H9 (cell line): ENCODE measurements around the gene SH2D1B. TPM values are rescaled to one million over a fixed set of nuclear protein-coding genes. Genes with fewer than 3 reads are reported as not detected.

ENCODE experiments used
- DNase-seq: peaks from one replicate; pipeline ENCODE4 v3.0.0-alpha.2; 2017
- H2AFZ ChIP-seq: one replicate; pipeline ENCODE4 v1.6.1; 2013; ENCODE audit warnings: mild to moderate bottlenecking, low read length, control low read depth, moderate library complexity
- H2AK5ac ChIP-seq: 2 replicates; pipeline ENCODE4 v1.6.1; 2013; ENCODE audit warnings: low read length, control low read depth, mixed read lengths; ENCODE audit not compliant: insufficient read length
- H2BK120ac ChIP-seq: one replicate; pipeline ENCODE4 v1.6.1; 2013; ENCODE audit warnings: low read depth, mild to moderate bottlenecking, low read length, control low read depth, inconsistent platforms; ENCODE audit not compliant: poor library complexity, severe bottlenecking
- H2BK12ac ChIP-seq: 2 replicates; pipeline ENCODE4 v1.6.1; 2013; ENCODE audit warnings: low read length, control low read depth, mixed read lengths, low read depth; ENCODE audit not compliant: insufficient read length
- H2BK15ac ChIP-seq: 2 replicates; pipeline ENCODE4 v1.6.1; 2013; ENCODE audit warnings: low read depth, low read length, control low read depth
- H2BK20ac ChIP-seq: one replicate; pipeline ENCODE4 v1.6.1; 2013; ENCODE audit warnings: low read depth, mild to moderate bottlenecking, low read length, control low read depth, inconsistent platforms; ENCODE audit not compliant: poor library complexity, severe bottlenecking
- H2BK5ac ChIP-seq: 2 replicates; pipeline ENCODE4 v1.6.1; 2013; ENCODE audit warnings: low read length, control low read depth, mixed read lengths; ENCODE audit not compliant: insufficient read length
- H3K14ac ChIP-seq: 2 replicates; pipeline ENCODE4 v1.6.1; 2013; ENCODE audit warnings: low read length, control low read depth; ENCODE audit not compliant: insufficient read depth
- H3K18ac ChIP-seq: 2 replicates; pipeline ENCODE4 v1.6.1; 2013; ENCODE audit warnings: low read depth, mild to moderate bottlenecking, mixed read lengths, low read length, control low read depth; ENCODE audit not compliant: insufficient read length
- H3K23ac ChIP-seq: 2 replicates; pipeline ENCODE4 v1.6.1; 2013; ENCODE audit warnings: low read length, control low read depth, mixed read lengths, low read depth; ENCODE audit not compliant: insufficient read length
- H3K23me2 ChIP-seq: 2 replicates; pipeline ENCODE4 v1.6.1; 2013; ENCODE audit warnings: low read depth, mild to moderate bottlenecking, mixed read lengths, low read length, control low read depth; ENCODE audit not compliant: insufficient read length, poor library complexity, severe bottlenecking
- H3K27ac ChIP-seq: 2 replicates; pipeline ENCODE4 v1.5.1; 2013; ENCODE audit warnings: low read length, control low read depth, mixed read lengths, low read depth; ENCODE audit not compliant: insufficient read length
- H3K27me3 ChIP-seq: 2 replicates; pipeline ENCODE4 v1.6.1; 2013; ENCODE audit warnings: low read length, control low read depth, inconsistent platforms; ENCODE audit not compliant: insufficient read depth
- H3K4ac ChIP-seq: 2 replicates; pipeline ENCODE4 v1.6.1; 2013; ENCODE audit warnings: low read depth, mild to moderate bottlenecking, control low read depth, inconsistent platforms, low read length, moderate library complexity
- H3K4me1 ChIP-seq: 2 replicates; pipeline ENCODE4 v1.6.1; 2013; ENCODE audit warnings: low read length, control low read depth, inconsistent platforms; ENCODE audit not compliant: insufficient read depth
- H3K4me2 ChIP-seq: 2 replicates; pipeline ENCODE4 v1.6.1; 2013; ENCODE audit warnings: low read length, control low read depth, mixed read lengths; ENCODE audit not compliant: insufficient read length, insufficient read depth
- H3K56ac ChIP-seq: 2 replicates; pipeline ENCODE4 v1.6.1; 2013; ENCODE audit warnings: low read depth, mild to moderate bottlenecking, mixed read lengths, low read length, control low read depth; ENCODE audit not compliant: insufficient read length
- H3K79me1 ChIP-seq: 2 replicates; pipeline ENCODE4 v1.6.1; 2013; ENCODE audit warnings: low read depth, mild to moderate bottlenecking, moderate library complexity, low read length, control low read depth, inconsistent platforms; ENCODE audit not compliant: insufficient read depth, poor library complexity, severe bottlenecking
- H3K79me2 ChIP-seq: 2 replicates; pipeline ENCODE4 v1.6.1; 2013; ENCODE audit warnings: low read length, control low read depth, inconsistent platforms; ENCODE audit not compliant: insufficient read depth
- H3K9ac ChIP-seq: 2 replicates; pipeline ENCODE4 v1.6.1; 2013; ENCODE audit warnings: low read length, control low read depth, mixed read lengths; ENCODE audit not compliant: insufficient read length; ENCODE audit errors: extremely low read depth
- H3K9me3 ChIP-seq: one replicate; pipeline ENCODE4 v1.6.1; 2013; ENCODE audit warnings: low read depth, low read length, inconsistent platforms; ENCODE audit not compliant: control insufficient read depth
- H3T11ph ChIP-seq: one replicate; pipeline ENCODE4 v1.6.1; 2013; ENCODE audit warnings: mild to moderate bottlenecking, low read length, control low read depth, inconsistent platforms
- H4K20me1 ChIP-seq: one replicate; pipeline ENCODE4 v1.6.1; 2013; ENCODE audit not compliant: control insufficient read depth, insufficient read length, insufficient read depth
- H4K5ac ChIP-seq: 2 replicates; pipeline ENCODE4 v1.6.1; 2013; ENCODE audit warnings: low read depth, mild to moderate bottlenecking, mixed read lengths, low read length, control low read depth; ENCODE audit not compliant: insufficient read length
- H4K8ac ChIP-seq: replicated peaks from 2 replicates; pipeline ENCODE4 v1.6.1; 2013; ENCODE audit warnings: low read length, control low read depth, mixed read lengths, low read depth; ENCODE audit not compliant: insufficient read length
- H4K91ac ChIP-seq: 2 replicates; pipeline ENCODE4 v1.6.1; 2013; ENCODE audit warnings: low read depth, mild to moderate bottlenecking, moderate library complexity, mixed read lengths, low read length, control low read depth; ENCODE audit not compliant: insufficient read length
- H3K27ac Mint-ChIP-seq, 3 experiments: 2 replicates in 2 of 3; 3 replicates in 1 of 3; pipeline ENCODE4 v1.8.0; 2020 to 2021; ENCODE audit warnings: mixed read lengths in 3 of 3, mild to moderate bottlenecking in 1 of 3, moderate library complexity in 1 of 3
- H3K27me3 Mint-ChIP-seq: 2 replicates; pipeline ENCODE4 v1.8.0; 2021; ENCODE audit warnings: low read depth, mild to moderate bottlenecking, moderate library complexity, mixed read lengths
- H3K36me3 Mint-ChIP-seq, 3 experiments: 2 replicates in 2 of 3; 3 replicates in 1 of 3; pipeline ENCODE4 v1.8.0; 2020 to 2021; ENCODE audit warnings: low read depth in 3 of 3, mixed read lengths in 3 of 3; ENCODE audit not compliant: insufficient read depth in 1 of 3
- H3K4me1 Mint-ChIP-seq, 2 experiments: 2 replicates each; pipeline ENCODE4 v1.8.0; 2020; ENCODE audit warnings: mixed read lengths in 2 of 2
- H3K4me3 Mint-ChIP-seq, 2 experiments: 2 replicates in 1 of 2; 3 replicates in 1 of 2; pipeline ENCODE4 v1.8.0; 2020 to 2021; ENCODE audit warnings: mild to moderate bottlenecking in 2 of 2, mixed read lengths in 2 of 2, moderate library complexity in 1 of 2
- H3K9me3 Mint-ChIP-seq, 2 experiments: 2 replicates in 1 of 2; 3 replicates in 1 of 2; pipeline ENCODE4 v1.8.0; 2020; ENCODE audit warnings: mild to moderate bottlenecking in 2 of 2, mixed read lengths in 2 of 2, moderate library complexity in 1 of 2
- WGBS: extraction: QIAGEN DNeasy Blood & Tissue Kit; methylation state at CpG from one replicate; pipeline ENCODE4 v1.1.7; 2013; ENCODE audit warnings: missing lambda C conversion rate, low lambda C conversion rate, mixed read lengths; ENCODE audit not compliant: insufficient read length; ENCODE audit errors: extremely low coverage; 5-methylcytosine and 5-hydroxymethylcytosine counted together
- total RNA-seq: library from RNA; stranded (reverse); gene quantifications from 2 replicates; pipeline ENCODE4 v1.2.1, GENCODE V29; 2021
- TF ChIP-seq, protein P1 (sequence below): fragments of 200-600 bp; sonication (generic); conservative IDR thresholded peaks from 3 replicates; pipeline ENCODE4 v1.8.0; 2021; ENCODE audit warnings: antibody characterized with exemption, mild to moderate bottlenecking

The SH2D1B gene
- total RNA-seq, 1 experiment from 2014 or later = not detected

DNA sequence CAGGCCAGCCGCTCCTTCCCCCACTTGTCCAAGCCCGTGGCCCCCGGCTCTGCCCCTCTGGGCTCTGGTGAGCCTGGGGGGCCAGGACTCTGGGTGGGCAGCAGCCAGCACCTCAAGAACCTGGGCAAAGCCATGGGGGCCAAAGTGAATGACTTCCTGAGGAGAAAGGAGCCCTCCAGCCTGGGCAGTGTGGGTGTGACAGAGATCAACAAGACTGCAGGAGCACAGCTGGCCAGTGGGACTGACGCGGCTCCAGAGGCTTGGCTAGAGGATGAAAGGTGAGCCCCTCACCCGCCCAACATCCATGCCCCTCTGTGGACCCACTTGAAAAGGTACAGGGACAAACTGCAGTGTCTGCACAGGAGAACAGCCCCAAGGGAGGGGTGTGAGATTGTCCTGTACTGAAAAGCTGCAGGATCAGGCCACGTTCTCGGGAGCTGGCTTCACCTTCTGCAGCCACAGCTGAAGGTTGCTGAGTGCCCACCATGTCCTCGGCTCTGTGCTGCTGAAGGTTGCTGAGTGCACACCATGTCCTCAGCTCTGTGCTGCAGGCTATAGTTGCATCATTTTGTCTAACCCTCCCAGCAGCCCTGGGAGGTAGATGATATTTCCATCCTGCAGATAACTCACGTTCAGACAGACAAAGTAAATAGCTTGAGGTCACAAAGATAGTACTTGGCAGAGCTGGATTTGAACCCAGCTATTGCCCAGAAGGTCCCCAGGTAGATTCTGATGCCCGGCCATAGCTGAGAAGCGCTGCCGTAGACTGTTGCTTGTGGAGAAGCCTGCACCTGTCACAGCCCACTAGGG is 29.8 kb downstream of the SH2D1B start:
- no peak overlapping the region for H3K14ac ChIP-seq
- no peak overlapping the region for H3K4me2 ChIP-seq
- no peak overlapping the region for H3K23ac ChIP-seq
- H3K27ac ChIP-seq = no peak overlapping the region
- H4K91ac ChIP-seq = no peak overlapping the region
- no CpG with 5 or more reads among the region's 13 CpGs for WGBS
- Mint-ChIP-seq H3K9me3 (no peaks in the 10 kb centered on the region), H3K4me1 (peaks cover 9 to 13% of the 10 kb centered on the region in 2 experiments), H3K36me3 (peaks cover 8 to 23% (median 18%) of the 10 kb centered on the region in 3 experiments; a peak in 6 of 7 replicates), H3K27me3 (no peaks in the 10 kb centered on the region; the same call in 1 of the 2 replicates), H3K27ac (no peak overlapping the region), H3K4me3 (no peak overlapping the region)
- H3K79me1 ChIP-seq = no peaks in the 10 kb centered on the region
- no peak overlapping the region for H3K4ac ChIP-seq
- no peak overlapping the region for H3T11ph ChIP-seq
- H2BK12ac ChIP-seq = no peak overlapping the region
- H3K56ac ChIP-seq = no peak overlapping the region
- no peaks in the 10 kb centered on the region for H3K4me1 ChIP-seq
- H4K5ac ChIP-seq = no peak overlapping the region
- H3K9me3 ChIP-seq = no peaks in the 10 kb centered on the region
- TF ChIP-seq, protein P1, sequence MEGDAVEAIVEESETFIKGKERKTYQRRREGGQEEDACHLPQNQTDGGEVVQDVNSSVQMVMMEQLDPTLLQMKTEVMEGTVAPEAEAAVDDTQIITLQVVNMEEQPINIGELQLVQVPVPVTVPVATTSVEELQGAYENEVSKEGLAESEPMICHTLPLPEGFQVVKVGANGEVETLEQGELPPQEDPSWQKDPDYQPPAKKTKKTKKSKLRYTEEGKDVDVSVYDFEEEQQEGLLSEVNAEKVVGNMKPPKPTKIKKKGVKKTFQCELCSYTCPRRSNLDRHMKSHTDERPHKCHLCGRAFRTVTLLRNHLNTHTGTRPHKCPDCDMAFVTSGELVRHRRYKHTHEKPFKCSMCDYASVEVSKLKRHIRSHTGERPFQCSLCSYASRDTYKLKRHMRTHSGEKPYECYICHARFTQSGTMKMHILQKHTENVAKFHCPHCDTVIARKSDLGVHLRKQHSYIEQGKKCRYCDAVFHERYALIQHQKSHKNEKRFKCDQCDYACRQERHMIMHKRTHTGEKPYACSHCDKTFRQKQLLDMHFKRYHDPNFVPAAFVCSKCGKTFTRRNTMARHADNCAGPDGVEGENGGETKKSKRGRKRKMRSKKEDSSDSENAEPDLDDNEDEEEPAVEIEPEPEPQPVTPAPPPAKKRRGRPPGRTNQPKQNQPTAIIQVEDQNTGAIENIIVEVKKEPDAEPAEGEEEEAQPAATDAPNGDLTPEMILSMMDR = no peak
- H3K23me2 ChIP-seq = no peaks in the 10 kb centered on the region
- H2BK20ac ChIP-seq = no peak overlapping the region
- no peaks in the 10 kb centered on the region for H3K79me2 ChIP-seq
- no peak overlapping the region for H4K8ac ChIP-seq
- H2BK120ac ChIP-seq = no peak overlapping the region
- H4K20me1 ChIP-seq = no peaks in the 10 kb centered on the region
- H3K27me3 ChIP-seq = no peaks in the 10 kb centered on the region
- H2BK15ac ChIP-seq = no peak overlapping the region
- no peak overlapping the region for H2BK5ac ChIP-seq
- DNase-seq = no peak
- no peak overlapping the region for H3K9ac ChIP-seq
- no peak overlapping the region for H3K18ac ChIP-seq
- no peak overlapping the region for H2AFZ ChIP-seq
- no peak overlapping the region for H2AK5ac ChIP-seq
